ENCODE results near the gene MYLK. TPM values are rescaled to one million over a fixed set of nuclear protein-coding genes. Genes with fewer than 3 reads are reported as not detected.

The MYLK gene
- total RNA-seq, 1 donor from 2014 or later: 0.26 TPM

- Mint-ChIP-seq H3K27ac (no peak overlapping the region), H3K4me3 (no peak overlapping the region), H3K4me1 (no peaks in the 10 kb centered on the region), H3K36me3 (ENCODE audit: low read depth) (no peaks in the 10 kb centered on the region), H3K9me3 (no peaks in the 10 kb centered on the region), H3K27me3 (no peaks in the 10 kb centered on the region)
- DNase-seq: no peak
- intact Hi-C loops (cut with micrococcal nuclease): no loop called here
These were observed 80.6 kb downstream of the MYLK start for GRCh38 chr3:123803521-123803920.

GRCh38 chr3:123802007-123802625, 82.0 kb downstream of the MYLK start:
- H3K27me3 Mint-ChIP-seq: no peaks in the 10 kb centered on the region
- H3K9me3 Mint-ChIP-seq: no peaks in the 10 kb centered on the region
- H3K4me1 Mint-ChIP-seq: no peaks in the 10 kb centered on the region
- H3K27ac Mint-ChIP-seq: no peak overlapping the region
- no peaks in the 10 kb centered on the region for H3K36me3 Mint-ChIP-seq (ENCODE audit: low read depth)
- DNase-seq: no peak
- H3K4me3 Mint-ChIP-seq: no peak overlapping the region
- intact Hi-C loops (cut with micrococcal nuclease): no loop called here

GRCh38 chr3:123801474-123801873, 82.7 kb downstream of the MYLK start:
- Mint-ChIP-seq H3K27me3 (no peaks in the 10 kb centered on the region), H3K36me3 (ENCODE audit: low read depth) (no peaks in the 10 kb centered on the region), H3K4me3 (no peak overlapping the region), H3K4me1 (no peaks in the 10 kb centered on the region), H3K27ac (no peak overlapping the region), H3K9me3 (no peaks in the 10 kb centered on the region)
- DNase-seq: no peak
- intact Hi-C loops (cut with micrococcal nuclease): no loop called here

- H3K4me1 Mint-ChIP-seq: no peaks in the 10 kb centered on the region
- no peaks in the 10 kb centered on the region for H3K9me3 Mint-ChIP-seq
- DNase-seq: no peak
- no peak overlapping the region for H3K4me3 Mint-ChIP-seq
- intact Hi-C loops (cut with micrococcal nuclease): no loop called here
- peaks cover under 1% of the 10 kb centered on the region for H3K27me3 Mint-ChIP-seq
- H3K27ac Mint-ChIP-seq: no peak overlapping the region
- no peaks in the 10 kb centered on the region for H3K36me3 Mint-ChIP-seq (ENCODE audit: low read depth)
These were observed 83.8 kb downstream of the MYLK start for GRCh38 chr3:123800362-123800682.

- no peaks in the 10 kb centered on the region for H3K36me3 Mint-ChIP-seq (ENCODE audit: low read depth)
- no peak overlapping the region for H3K27ac Mint-ChIP-seq
- intact Hi-C loops (cut with micrococcal nuclease): no loop called here
- no peak for DNase-seq
- H3K27me3 Mint-ChIP-seq: peaks cover 2% of the 10 kb centered on the region
- H3K9me3 Mint-ChIP-seq: no peaks in the 10 kb centered on the region
- no peak overlapping the region for H3K4me3 Mint-ChIP-seq
- no peaks in the 10 kb centered on the region for H3K4me1 Mint-ChIP-seq
These were observed 84.4 kb downstream of the MYLK start for GRCh38 chr3:123799544-123800361.

- DNase-seq: no peak
- Mint-ChIP-seq H3K27ac (no peak overlapping the region), H3K4me3 (no peak overlapping the region), H3K9me3 (no peaks in the 10 kb centered on the region), H3K27me3 (peaks cover 2% of the 10 kb centered on the region), H3K36me3 (ENCODE audit: low read depth) (no peaks in the 10 kb centered on the region), H3K4me1 (no peaks in the 10 kb centered on the region)
- intact Hi-C loops (cut with micrococcal nuclease): no loop called here
These were observed 85.6 kb downstream of the MYLK start for GRCh38 chr3:123798550-123798949.

- Mint-ChIP-seq H3K36me3 (ENCODE audit: low read depth) (no peaks in the 10 kb centered on the region), H3K4me3 (no peak overlapping the region), H3K9me3 (no peaks in the 10 kb centered on the region), H3K27me3 (peaks cover 2% of the 10 kb centered on the region), H3K4me1 (no peaks in the 10 kb centered on the region), H3K27ac (no peak overlapping the region)
- no peak for DNase-seq
- intact Hi-C loops (cut with micrococcal nuclease): no loop called here
These were observed 88.5 kb downstream of the MYLK start for GRCh38 chr3:123795471-123796251.

- H3K36me3 Mint-ChIP-seq (ENCODE audit: low read depth): no peaks in the 10 kb centered on the region
- intact Hi-C loops (cut with micrococcal nuclease): no loop called here
- H3K4me3 Mint-ChIP-seq: no peak overlapping the region
- H3K27me3 Mint-ChIP-seq: peaks cover 2% of the 10 kb centered on the region
- H3K27ac Mint-ChIP-seq: no peak overlapping the region
- H3K9me3 Mint-ChIP-seq: no peaks in the 10 kb centered on the region
- no peaks in the 10 kb centered on the region for H3K4me1 Mint-ChIP-seq
- no peak for DNase-seq
These were observed 90.7 kb downstream of the MYLK start for GRCh38 chr3:123793425-123793824.

- Mint-ChIP-seq H3K4me1 (no peaks in the 10 kb centered on the region), H3K27ac (no peak overlapping the region), H3K9me3 (no peaks in the 10 kb centered on the region), H3K36me3 (ENCODE audit: low read depth) (no peaks in the 10 kb centered on the region), H3K27me3 (peaks cover 2% of the 10 kb centered on the region), H3K4me3 (no peak overlapping the region)
- intact Hi-C loops (cut with micrococcal nuclease): no loop called here
- DNase-seq: no peak
These were observed 91.5 kb downstream of the MYLK start for GRCh38 chr3:123792473-123793201.

- H3K4me1 Mint-ChIP-seq: no peaks in the 10 kb centered on the region
- no peaks in the 10 kb centered on the region for H3K9me3 Mint-ChIP-seq
- no peak for DNase-seq
- no peak overlapping the region for H3K4me3 Mint-ChIP-seq
- peaks cover 2% of the 10 kb centered on the region for H3K27me3 Mint-ChIP-seq
- no peaks in the 10 kb centered on the region for H3K36me3 Mint-ChIP-seq (ENCODE audit: low read depth)
- intact Hi-C loops (cut with micrococcal nuclease): no loop called here
- H3K27ac Mint-ChIP-seq: no peak overlapping the region
These were observed 92.2 kb downstream of the MYLK start for GRCh38 chr3:123791898-123792297.

- Mint-ChIP-seq H3K27me3 (peaks cover 2% of the 10 kb centered on the region), H3K4me1 (no peaks in the 10 kb centered on the region), H3K36me3 (ENCODE audit: low read depth) (no peaks in the 10 kb centered on the region), H3K9me3 (no peaks in the 10 kb centered on the region), H3K4me3 (no peak overlapping the region), H3K27ac (no peak overlapping the region)
- DNase-seq: no peak
- intact Hi-C loops (cut with micrococcal nuclease): no loop called here
These were observed 92.7 kb downstream of the MYLK start for GRCh38 chr3:123791417-123791816.

GRCh38 chr3:123791073-123791370, 93.1 kb downstream of the MYLK start:
- Mint-ChIP-seq H3K4me3 (no peak overlapping the region), H3K27me3 (peaks cover 2% of the 10 kb centered on the region), H3K9me3 (no peaks in the 10 kb centered on the region), H3K27ac (no peak overlapping the region), H3K36me3 (ENCODE audit: low read depth) (no peaks in the 10 kb centered on the region), H3K4me1 (no peaks in the 10 kb centered on the region)
- DNase-seq: no peak
- intact Hi-C loops (cut with micrococcal nuclease): no loop called here

- Mint-ChIP-seq H3K27ac (no peak overlapping the region), H3K4me1 (no peaks in the 10 kb centered on the region), H3K27me3 (peaks cover 2% of the 10 kb centered on the region), H3K9me3 (no peaks in the 10 kb centered on the region), H3K36me3 (ENCODE audit: low read depth) (no peaks in the 10 kb centered on the region), H3K4me3 (no peak overlapping the region)
- DNase-seq: no peak
- intact Hi-C loops (cut with micrococcal nuclease): no loop called here
These were observed 93.7 kb downstream of the MYLK start for GRCh38 chr3:123790254-123791072.

Measured in activated CD4-positive, alpha-beta T cell treated with anti-CD3 and anti-CD28 coated beads, Interleukin-2, amount 10 ng/mL, durations not matched to agents 24 days and 14 days (primary cell).